Measurements from ENCODE around the gene WDR7. TPM values are rescaled to one million over a fixed set of nuclear protein-coding genes. Genes with fewer than 3 reads are reported as not detected.

WDR7 gene
- total RNA-seq = 12.8 TPM

- peak; percentile 98 for ATAC-seq
These were observed at the start of gene WDR7 for GRCh38 chr18:56650944-56651770. Gene WDR7, plus strand, starts transcription at chr18:56651359. Its CDS starts 21,157 bp downstream, at chr18:56672516.

GRCh38 chr18:56606618-56607017 lies 44.5 kb upstream of the WDR7 start:
- ATAC-seq = no peak

GRCh38 chr18:56615738-56616520 lies 35.2 kb upstream of the WDR7 start:
- no peak for ATAC-seq

- no peak for ATAC-seq
These were observed 23.2 kb upstream of the WDR7 start for GRCh38 chr18:56627991-56628390.

- no peak for ATAC-seq
These were observed 18.8 kb upstream of the WDR7 start for GRCh38 chr18:56632070-56633022.

- no peak for ATAC-seq
These were observed 16.2 kb upstream of the WDR7 start for GRCh38 chr18:56635007-56635406.

- ATAC-seq = no peak
These were observed 14.0 kb upstream of the WDR7 start for GRCh38 chr18:56637176-56637575.

GRCh38 chr18:56637711-56638231 lies 13.4 kb upstream of the WDR7 start:
- ATAC-seq = peak; percentile 62

- ATAC-seq = peak; percentile 99
These were observed 12.7 kb upstream of the WDR7 start, which contains the start of gene TXNL1 for GRCh38 chr18:56638232-56639103. Gene TXNL1, minus strand, starts transcription at chr18:56638592. Its CDS starts 152 bp downstream, at chr18:56638440.

- ATAC-seq = no peak
These were observed 12.1 kb upstream of the WDR7 start for GRCh38 chr18:56639104-56639381.

- no peak for ATAC-seq
These were observed 11.6 kb upstream of the WDR7 start for GRCh38 chr18:56639571-56639970.

- no peak for ATAC-seq
These were observed 9.3 kb upstream of the WDR7 start for GRCh38 chr18:56641714-56642337.

- ATAC-seq = no peak
These were observed 7.8 kb upstream of the WDR7 start for GRCh38 chr18:56643381-56643780.

- ATAC-seq = no peak
These were observed 5.6 kb upstream of the WDR7 start for GRCh38 chr18:56645415-56646016.

- ATAC-seq = no peak
These were observed 4.1 kb upstream of the WDR7 start for GRCh38 chr18:56647071-56647470.

GRCh38 chr18:56647951-56648893 lies 2.9 kb upstream of the WDR7 start:
- no peak for ATAC-seq

- ATAC-seq = no peak
These were observed 1.2 kb upstream of the WDR7 start for GRCh38 chr18:56649996-56650395.

GRCh38 chr18:56651771-56652092 lies 573 bp downstream of the WDR7 start:
- no peak for ATAC-seq

- ATAC-seq = no peak
These were observed 1.6 kb downstream of the WDR7 start for GRCh38 chr18:56652802-56653201.

All from esophagus mucosa (tissue), 1 donor.